ENCODE data around the gene GSN. TPM values are rescaled to one million over a fixed set of nuclear protein-coding genes. Genes with fewer than 3 reads are reported as not detected.
A peak's percentile ranks its signal among the peaks of the same experiment; 100 is the strongest.

The GSN gene
- polyA plus RNA-seq (2013, experiment 1 of 2), result 29.4 TPM
- 28.1 TPM for polyA plus RNA-seq (2013, experiment 2 of 2)

DNA sequence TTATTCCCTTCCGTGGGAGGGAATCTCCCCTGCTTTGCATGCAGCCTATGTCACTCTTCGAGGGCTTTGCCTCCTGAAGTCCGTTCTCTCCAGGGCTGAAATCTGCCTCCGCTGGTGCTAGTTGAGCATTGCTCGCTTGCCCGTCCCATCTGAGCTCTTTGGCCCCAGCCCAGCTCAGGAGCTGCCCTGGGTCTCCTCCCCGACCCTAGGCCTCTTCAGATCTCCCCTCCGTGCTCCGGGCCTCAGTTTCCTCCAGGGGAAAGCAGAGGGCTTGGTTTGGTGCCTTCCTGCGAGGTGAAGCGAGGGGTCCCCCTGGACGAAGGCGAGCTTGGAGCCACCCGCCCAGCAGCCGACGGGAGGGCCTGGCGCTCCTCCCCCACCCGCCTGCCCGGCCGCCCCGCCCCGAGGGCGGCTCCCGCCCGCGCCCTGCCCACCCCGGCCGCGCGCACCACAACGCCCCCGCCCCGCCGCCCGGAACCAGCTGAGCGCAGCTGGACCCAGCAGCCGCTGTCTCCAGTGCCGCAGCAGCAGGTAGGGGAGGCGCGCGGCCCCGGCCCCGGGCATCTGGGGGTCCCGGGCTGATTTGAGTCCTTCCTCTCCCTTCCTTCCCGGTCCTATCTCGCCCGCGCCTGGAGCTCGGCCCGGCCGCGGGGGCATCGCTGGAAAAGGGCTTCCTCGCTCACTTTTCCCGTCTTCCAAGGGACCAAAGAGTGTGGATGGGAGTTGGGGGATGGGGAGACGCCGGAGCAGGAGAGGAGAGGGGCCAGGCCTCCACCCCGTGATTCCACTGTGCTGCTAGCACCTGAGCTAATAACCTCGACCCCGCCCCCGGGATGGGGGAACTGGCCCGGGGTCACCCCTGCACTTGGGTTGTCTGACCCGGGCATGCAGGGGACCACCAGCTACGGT is at the start of gene GSN:
Gene GSN, plus strand, starts transcription at position 474 of the 909 bp plus-strand sequence. CDS start 33,810 bp downstream, outside the sequence.
- no CpG with 5 or more reads among the region's 64 CpGs for WGBS, 2 donors (ENCODE audit: extremely low coverage in 2 of 2, insufficient read length in 2 of 2, insufficient replicate concordance in 1 of 2)
- Histone ChIP-seq H2BK120ac (ENCODE audit: low read depth, low read length) (peak within 1 kb of the TSS; percentile 64), H4K91ac (ENCODE audit: low read depth, low read length, poor library complexity) (no peak within 1 kb of the TSS), H3K27me3 (ENCODE audit: control insufficient read depth in 3 of 3, insufficient read depth in 3 of 3, low read depth in 1 of 3, low read length in 3 of 3) (no peaks in the 10 kb centered on the region), H3K18ac (ENCODE audit: low read length) (peak within 1 kb of the TSS; percentile 94), H3K27ac (replicated peaks; ENCODE audit: low read length) (peak within 1 kb of the TSS; percentile 16), H3K4ac (ENCODE audit: low read length) (no peak within 1 kb of the TSS), H4K8ac (ENCODE audit: low read depth, low read length) (no peak within 1 kb of the TSS), H2BK15ac (ENCODE audit: low read length) (peak within 1 kb of the TSS; percentile 13), H3K9me3 (replicated peaks in 1 of 2; ENCODE audit: control insufficient read depth in 2 of 2, insufficient read depth in 1 of 2, low read depth in 1 of 2, low read length in 2 of 2) (no peaks in the 10 kb centered on the region), H3K4me3 (ENCODE audit: low read length in 2 of 2) (peak within 1 kb of the TSS; percentile 58 to 88), H2BK5ac (ENCODE audit: low read length) (no peak within 1 kb of the TSS), H3K14ac (ENCODE audit: low read length) (no peak within 1 kb of the TSS), H2BK12ac (ENCODE audit: low read length) (peak within 1 kb of the TSS; percentile 41), H2AK5ac (ENCODE audit: low read depth, low read length) (peak within 1 kb of the TSS; percentile 51), H3K79me1 (ENCODE audit: low read depth, low read length) (peaks cover 1% of the 10 kb centered on the region), H2AFZ (ENCODE audit: low read length) (peak within 1 kb of the TSS; percentile 99), H3K36me3 (replicated peaks in 1 of 2; ENCODE audit: control insufficient read depth in 2 of 2, insufficient read depth in 2 of 2, low read length in 2 of 2) (no peaks in the 10 kb centered on the region), H3K23ac (ENCODE audit: low read depth, low read length, poor library complexity) (peak within 1 kb of the TSS; percentile 5), H3K4me2 (ENCODE audit: insufficient read depth, low read length, poor library complexity, severe bottlenecking) (peak within 1 kb of the TSS; percentile 90), H3K4me1 (ENCODE audit: control insufficient read depth in 2 of 2, insufficient read depth in 1 of 2, low read depth in 1 of 2, low read length in 2 of 2) (peaks cover 18 to 20% of the 10 kb centered on the region in 2 donors), H3K9ac (ENCODE audit: low read depth, low read length, poor library complexity) (peak within 1 kb of the TSS; percentile 78)
- no peak for DNase-seq (ENCODE audit: low spot score)

DNA sequence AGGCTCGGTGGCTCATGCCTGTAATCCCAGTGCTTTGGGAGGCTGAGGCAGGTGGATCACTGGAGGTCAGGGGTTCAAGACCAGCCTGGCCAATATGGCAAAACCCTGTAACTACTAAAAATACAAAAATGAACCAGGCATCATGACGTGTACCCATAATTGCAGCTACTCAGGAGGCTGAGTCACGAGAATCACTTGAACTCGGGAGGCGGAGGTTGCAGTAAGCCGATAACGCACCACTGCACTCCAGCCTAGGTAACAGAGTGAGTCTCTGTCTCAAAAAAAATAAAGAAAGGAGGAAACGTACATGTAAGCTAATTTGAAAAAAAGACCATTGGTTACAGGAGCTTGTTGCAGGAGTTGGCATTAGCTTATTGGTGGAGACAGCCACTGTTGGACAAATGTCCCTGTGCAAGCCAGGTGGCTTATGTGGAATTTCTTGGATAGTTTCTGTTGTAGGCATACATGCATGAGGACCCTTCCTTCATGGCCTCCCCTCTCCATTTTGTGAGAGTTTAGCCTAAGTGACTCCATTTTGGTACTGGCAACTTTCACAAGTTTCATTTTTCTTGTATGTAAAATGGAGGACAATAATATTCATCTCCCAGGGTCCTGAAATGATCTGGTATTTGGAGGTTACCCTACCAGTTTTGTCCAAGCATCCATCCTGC is 49.5 kb upstream of the GSN start:
- Histone ChIP-seq H2AK5ac (ENCODE audit: low read depth, low read length) (no peak overlapping the region), H3K9ac (ENCODE audit: low read depth, low read length, poor library complexity) (no peak overlapping the region), H3K23ac (ENCODE audit: low read depth, low read length, poor library complexity) (no peak overlapping the region), H2BK12ac (ENCODE audit: low read length) (no peak overlapping the region), H3K36me3 (replicated peaks in 1 of 2; ENCODE audit: control insufficient read depth in 2 of 2, insufficient read depth in 2 of 2, low read length in 2 of 2) (no peaks in the 10 kb centered on the region), H3K18ac (ENCODE audit: low read length) (no peak overlapping the region), H4K8ac (ENCODE audit: low read depth, low read length) (no peak overlapping the region), H4K91ac (ENCODE audit: low read depth, low read length, poor library complexity) (no peak overlapping the region), H3K4me2 (ENCODE audit: insufficient read depth, low read length, poor library complexity, severe bottlenecking) (no peak overlapping the region), H2AFZ (ENCODE audit: low read length) (no peak overlapping the region), H2BK5ac (ENCODE audit: low read length) (no peak overlapping the region), H3K27me3 (ENCODE audit: control insufficient read depth in 3 of 3, insufficient read depth in 3 of 3, low read depth in 1 of 3, low read length in 3 of 3) (no peaks in the 10 kb centered on the region), H3K27ac (replicated peaks; ENCODE audit: low read length) (no peak overlapping the region), H3K4me1 (ENCODE audit: control insufficient read depth in 2 of 2, insufficient read depth in 1 of 2, low read depth in 1 of 2, low read length in 2 of 2) (no peaks in the 10 kb centered on the region), H2BK120ac (ENCODE audit: low read depth, low read length) (no peak overlapping the region), H3K9me3 (replicated peaks in 1 of 2; ENCODE audit: control insufficient read depth in 2 of 2, insufficient read depth in 1 of 2, low read depth in 1 of 2, low read length in 2 of 2) (no peaks in the 10 kb centered on the region), H3K4ac (ENCODE audit: low read length) (no peak overlapping the region), H2BK15ac (ENCODE audit: low read length) (no peak overlapping the region), H3K14ac (ENCODE audit: low read length) (no peak overlapping the region), H3K4me3 (ENCODE audit: low read length in 2 of 2) (no peak overlapping the region), H3K79me1 (ENCODE audit: low read depth, low read length) (no peaks in the 10 kb centered on the region)
- DNase-seq (ENCODE audit: low spot score), result no peak
- WGBS, 2 donors (ENCODE audit: extremely low coverage in 2 of 2, insufficient read length in 2 of 2, insufficient replicate concordance in 1 of 2), result no CpG with 5 or more reads among the region's 8 CpGs

DNA sequence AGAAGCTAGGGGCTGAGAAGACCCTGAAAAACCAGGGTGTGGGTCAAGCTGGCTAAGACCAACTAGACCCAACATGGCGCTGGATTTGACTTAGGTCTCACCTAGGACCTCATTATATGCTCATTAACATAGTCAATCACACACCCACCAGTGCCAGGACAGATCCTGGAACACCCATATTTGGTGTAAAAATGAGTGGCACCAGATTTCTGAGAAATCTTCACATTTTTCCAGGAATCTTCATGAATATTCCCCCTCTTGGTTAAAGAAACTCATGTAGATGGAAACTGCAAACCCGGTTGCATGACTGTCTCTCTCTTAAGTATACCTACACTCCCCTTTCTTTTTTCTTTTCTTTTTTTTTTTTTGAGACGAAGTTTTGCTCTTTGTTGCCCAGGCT is 48.4 kb upstream of the GSN start:
- H3K27me3 ChIP-seq (ENCODE audit: control insufficient read depth in 3 of 3, insufficient read depth in 3 of 3, low read depth in 1 of 3, low read length in 3 of 3), result no peaks in the 10 kb centered on the region
- no peak overlapping the region for H3K4me2 ChIP-seq (ENCODE audit: insufficient read depth, low read length, poor library complexity, severe bottlenecking)
- H2AFZ ChIP-seq (ENCODE audit: low read length), result no peak overlapping the region
- H4K8ac ChIP-seq (ENCODE audit: low read depth, low read length), result no peak overlapping the region
- no peak overlapping the region for H3K14ac ChIP-seq (ENCODE audit: low read length)
- H3K36me3 ChIP-seq (replicated peaks in 1 of 2; ENCODE audit: control insufficient read depth in 2 of 2, insufficient read depth in 2 of 2, low read length in 2 of 2), result no peaks in the 10 kb centered on the region
- no peak for DNase-seq (ENCODE audit: low spot score)
- H3K9me3 ChIP-seq (replicated peaks in 1 of 2; ENCODE audit: control insufficient read depth in 2 of 2, insufficient read depth in 1 of 2, low read depth in 1 of 2, low read length in 2 of 2), result no peaks in the 10 kb centered on the region
- H3K27ac ChIP-seq (replicated peaks; ENCODE audit: low read length), result no peak overlapping the region
- no peak overlapping the region for H2BK15ac ChIP-seq (ENCODE audit: low read length)
- H3K23ac ChIP-seq (ENCODE audit: low read depth, low read length, poor library complexity), result no peak overlapping the region
- no peaks in the 10 kb centered on the region for H3K4me1 ChIP-seq (ENCODE audit: control insufficient read depth in 2 of 2, insufficient read depth in 1 of 2, low read depth in 1 of 2, low read length in 2 of 2)
- H4K91ac ChIP-seq (ENCODE audit: low read depth, low read length, poor library complexity), result no peak overlapping the region
- no peak overlapping the region for H3K9ac ChIP-seq (ENCODE audit: low read depth, low read length, poor library complexity)
- H2BK120ac ChIP-seq (ENCODE audit: low read depth, low read length), result no peak overlapping the region
- no peak overlapping the region for H2BK5ac ChIP-seq (ENCODE audit: low read length)
- no peak overlapping the region for H3K18ac ChIP-seq (ENCODE audit: low read length)
- H2BK12ac ChIP-seq (ENCODE audit: low read length), result no peak overlapping the region
- H3K4ac ChIP-seq (ENCODE audit: low read length), result no peak overlapping the region
- no peak overlapping the region for H3K4me3 ChIP-seq (ENCODE audit: low read length in 2 of 2)
- H3K79me1 ChIP-seq (ENCODE audit: low read depth, low read length), result no peaks in the 10 kb centered on the region
- no CpG with 5 or more reads among the region's 3 CpGs for WGBS, 2 donors (ENCODE audit: extremely low coverage in 2 of 2, insufficient read length in 2 of 2, insufficient replicate concordance in 1 of 2)
- no peak overlapping the region for H2AK5ac ChIP-seq (ENCODE audit: low read depth, low read length)
